ENCODE data around the gene PISD.
"Not testable (repeated sequence)": the region's sequence is repeated elsewhere in the genome, so short reads cannot be mapped to it uniquely, and the experiment has no call there.

Gene PISD

GRCh38 chr22:31661851-31662667, at the start of gene PISD:
Gene PISD (minus strand): TSS chr22:31662215. CDS start chr22:31662208, 7 bp downstream.
- peak; percentile 86 for DNase-seq

- DNase-seq: not testable (repeated sequence)
These were observed 49.2 kb upstream of the PISD start for GRCh38 chr22:31711226-31711625.

- no peak for DNase-seq
These were observed 45.5 kb upstream of the PISD start for GRCh38 chr22:31707519-31707918.

- DNase-seq: no peak
These were observed 33.4 kb upstream of the PISD start for GRCh38 chr22:31695423-31695822.

GRCh38 chr22:31694046-31694445, 32.0 kb upstream of the PISD start:
- not testable (repeated sequence) for DNase-seq

GRCh38 chr22:31692186-31692886, 30.3 kb upstream of the PISD start:
- DNase-seq: no peak

- DNase-seq: no peak
These were observed 29.4 kb upstream of the PISD start for GRCh38 chr22:31691408-31691807.

- DNase-seq: no peak
These were observed 21.4 kb upstream of the PISD start for GRCh38 chr22:31683181-31684105.

- no peak for DNase-seq
These were observed 20.7 kb upstream of the PISD start for GRCh38 chr22:31682751-31683150.

GRCh38 chr22:31681349-31682345, 19.6 kb upstream of the PISD start:
- DNase-seq: no peak

- DNase-seq: no peak
These were observed 18.9 kb upstream of the PISD start for GRCh38 chr22:31680861-31681341.

- DNase-seq: no peak
These were observed 16.7 kb upstream of the PISD start for GRCh38 chr22:31678748-31679147.

- DNase-seq: peak; percentile 40
These were observed 14.7 kb upstream of the PISD start for GRCh38 chr22:31676700-31677099.

- DNase-seq: not testable (repeated sequence)
These were observed 12.2 kb upstream of the PISD start for GRCh38 chr22:31674219-31674618.

GRCh38 chr22:31668849-31669248, 6.8 kb upstream of the PISD start:
- not testable (repeated sequence) for DNase-seq

GRCh38 chr22:31662668-31663037, 638 bp upstream of the PISD start:
- no peak for DNase-seq

GRCh38 chr22:31660860-31661341, 1.1 kb downstream of the PISD start:
- not testable (repeated sequence) for DNase-seq

- DNase-seq: no peak
These were observed 2.8 kb downstream of the PISD start for GRCh38 chr22:31659246-31659645.

GRCh38 chr22:31654408-31654807, 7.6 kb downstream of the PISD start:
- DNase-seq: no peak

GRCh38 chr22:31653944-31654343, 8.1 kb downstream of the PISD start:
- DNase-seq: no peak

- DNase-seq: no peak
These were observed 8.9 kb downstream of the PISD start for GRCh38 chr22:31652911-31653684.

Measured in NCI-H510A treated with DMSO at 0.1 percent for 48 hours (cell line).